IMR-90 (cell line): Measurements from ENCODE around the gene HPGDS. TPM values are rescaled to one million over a fixed set of nuclear protein-coding genes. Genes with fewer than 3 reads are reported as not detected.

ENCODE experiments used
- ATAC-seq: fragments of 200-7000 bp; cut with Tn5 transposase; 2 replicates; pipeline ENCODE4 v1.9.1; 2020; ENCODE audit warnings: low read depth, mild to moderate bottlenecking, moderate library complexity
- BruUV-seq: library from RNA; stranded (reverse); fragments of 400-500 nt; replicated peaks from 2 replicates; lab custom pipeline; 2021; lab: Mats Ljungman, UMichigan
- CTCF ChIA-PET: fragments of 300-600 bp; formaldehyde crosslinking; extraction: SDS; loops from one replicate; lab custom pipeline; 2021; ENCODE audit warnings: antibody characterized with exemption; lab: Yijun Ruan, JAX
- POLR2A ChIA-PET: fragments of 300-600 bp; sonication (Branson Sonifier 250); formaldehyde crosslinking; loops from one replicate; lab custom pipeline; 2022; ENCODE audit warnings: antibody characterized with exemption; ENCODE audit not compliant: unreplicated experiment; lab: Charles Lee
- DNase-seq: peaks from one replicate; pipeline ENCODE4 v3.0.0; 2013
- H2AFZ ChIP-seq: replicated peaks from 2 replicates; pipeline ENCODE3; 2013; ENCODE audit warnings: low read length, mild to moderate bottlenecking; ENCODE audit not compliant: poor library complexity
- H2AK5ac ChIP-seq: 2 replicates; pipeline ENCODE4 v1.6.1; 2013; ENCODE audit warnings: low read depth, low read length, inconsistent platforms
- H2AK9ac ChIP-seq: replicated peaks from 2 replicates; pipeline ENCODE3; 2013; ENCODE audit warnings: mild to moderate bottlenecking, low read depth, low read length, moderate library complexity; ENCODE audit not compliant: poor library complexity
- H2BK120ac ChIP-seq: 2 replicates; pipeline ENCODE4 v1.6.1; 2013; ENCODE audit warnings: low read depth, low read length, inconsistent platforms
- H2BK15ac ChIP-seq: 3 replicates; pipeline ENCODE4 v1.6.1; 2013; ENCODE audit warnings: low read depth, low read length, inconsistent platforms
- H2BK20ac ChIP-seq: 2 replicates; pipeline ENCODE4 v1.6.1; 2013; ENCODE audit warnings: low read depth, mild to moderate bottlenecking, inconsistent platforms, low read length, moderate library complexity
- H2BK5ac ChIP-seq: 2 replicates; pipeline ENCODE4 v1.6.1; 2013; ENCODE audit warnings: mild to moderate bottlenecking, low read depth, low read length, inconsistent platforms; ENCODE audit not compliant: poor library complexity, severe bottlenecking
- H3K14ac ChIP-seq: replicated peaks from 2 replicates; pipeline ENCODE4 v1.6.1; 2013; ENCODE audit warnings: low read depth, low read length, inconsistent platforms
- H3K18ac ChIP-seq: 2 replicates; pipeline ENCODE4 v1.6.1; 2013; ENCODE audit warnings: low read depth, low read length, control low read depth
- H3K23ac ChIP-seq: 2 replicates; pipeline ENCODE4 v1.6.1; 2013; ENCODE audit warnings: low read depth, low read length, inconsistent platforms
- H3K27ac ChIP-seq: 2 replicates; pipeline ENCODE4 v1.5.1; 2013; ENCODE audit warnings: mild to moderate bottlenecking, control low read depth, low read length; ENCODE audit not compliant: insufficient read depth
- H3K27me3 ChIP-seq: 2 replicates; pipeline ENCODE4 v1.6.1; 2013; ENCODE audit warnings: low read length; ENCODE audit not compliant: control insufficient read depth, insufficient read depth
- H3K36me3 ChIP-seq: 2 replicates; pipeline ENCODE4 v1.6.1; 2013; ENCODE audit warnings: low read length, mixed read lengths; ENCODE audit not compliant: control insufficient read depth, insufficient read depth
- H3K4ac ChIP-seq: 2 replicates; pipeline ENCODE4 v1.6.1; 2013; ENCODE audit warnings: low read depth, low read length, inconsistent platforms
- H3K4me1 ChIP-seq: 2 replicates; pipeline ENCODE4 v1.6.1; 2013; ENCODE audit warnings: low read length, mixed read lengths; ENCODE audit not compliant: control insufficient read depth, insufficient read depth
- H3K4me2 ChIP-seq: 2 replicates; pipeline ENCODE4 v1.6.1; 2013; ENCODE audit warnings: low read depth, mild to moderate bottlenecking, control low read depth, low read length, moderate library complexity
- H3K4me3 ChIP-seq: 2 replicates; pipeline ENCODE4 v1.5.1; 2013; ENCODE audit warnings: low read depth, mild to moderate bottlenecking, control low read depth, low read length, moderate library complexity; ENCODE audit not compliant: insufficient read depth
- H3K56ac ChIP-seq: 2 replicates; pipeline ENCODE4 v1.6.1; 2013; ENCODE audit warnings: low read length, inconsistent platforms; ENCODE audit not compliant: insufficient read depth; ENCODE audit errors: extremely low read depth
- H3K79me1 ChIP-seq, 2 experiments: 2 replicates each; pipeline ENCODE4 v1.6.1; 2013; ENCODE audit warnings: low read length in 2 of 2, inconsistent platforms in 1 of 2, low read depth in 1 of 2
- H3K9ac ChIP-seq: 2 replicates; pipeline ENCODE4 v1.6.1; 2013; ENCODE audit warnings: low read depth, low read length, control low read depth
- H3K9me1 ChIP-seq: 2 replicates; pipeline ENCODE4 v1.6.1; 2013; ENCODE audit warnings: low read length, inconsistent platforms; ENCODE audit not compliant: insufficient read depth
- H3K9me3 ChIP-seq: 2 replicates; pipeline ENCODE4 v1.6.1; 2013; ENCODE audit warnings: low read length; ENCODE audit not compliant: control insufficient read depth, insufficient read depth
- H4K20me1 ChIP-seq: 2 replicates; pipeline ENCODE4 v1.6.1; 2013; ENCODE audit warnings: low read length, inconsistent platforms; ENCODE audit not compliant: insufficient read depth
- H4K5ac ChIP-seq: 2 replicates; pipeline ENCODE4 v1.6.1; 2013; ENCODE audit warnings: mild to moderate bottlenecking, low read depth, low read length, control low read depth
- H4K8ac ChIP-seq, 2 experiments: 2 replicates each; pipeline ENCODE4 v1.6.1; 2013; ENCODE audit warnings: low read depth in 2 of 2, low read length in 2 of 2, control low read depth in 1 of 2, inconsistent platforms in 1 of 2
- H4K91ac ChIP-seq: 2 replicates; pipeline ENCODE4 v1.6.1; 2013; ENCODE audit warnings: low read depth, low read length, inconsistent platforms; ENCODE audit not compliant: insufficient read depth
- BHLHE40 ChIP-seq: fragments of 150-350 bp; IDR thresholded peaks from 2 replicates; pipeline ENCODE4 v1.6.1; 2016; ENCODE audit warnings: mild to moderate bottlenecking, low read depth, low read length
- CEBPB ChIP-seq: IDR thresholded peaks from 2 replicates; pipeline ENCODE4 v1.6.1; 2012; ENCODE audit warnings: low read depth, low read length, improper control_type of control experiment
- CHD1 ChIP-seq: IDR thresholded peaks from 2 replicates; pipeline ENCODE4 v1.6.1; 2012; ENCODE audit warnings: low read depth, low read length, improper control_type of control experiment
- FOS ChIP-seq: fragments of 150-350 bp; IDR thresholded peaks from 2 replicates; pipeline ENCODE4 v1.6.1; 2016; ENCODE audit warnings: low read depth, low read length
- MAFK ChIP-seq: IDR thresholded peaks from 2 replicates; pipeline ENCODE4 v1.6.1; 2012; ENCODE audit warnings: low read depth, low read length, improper control_type of control experiment
- MAZ ChIP-seq: IDR thresholded peaks from 2 replicates; pipeline ENCODE4 v1.6.1; 2012; ENCODE audit warnings: low read depth, mild to moderate bottlenecking, low read length, improper control_type of control experiment, moderate library complexity, borderline replicate concordance
- MXI1 ChIP-seq: IDR thresholded peaks from 2 replicates; pipeline ENCODE4 v1.6.1; 2012; ENCODE audit warnings: low read depth, mild to moderate bottlenecking, low read length, moderate library complexity, borderline replicate concordance
- NFE2L2 ChIP-seq: fragments of 150-350 bp; IDR thresholded peaks from 2 replicates; pipeline ENCODE4 v1.6.1; 2016; ENCODE audit warnings: low read depth, mild to moderate bottlenecking, low read length
- POLR2A ChIP-seq: IDR thresholded peaks from 2 replicates; pipeline ENCODE4 v1.6.1; 2012; ENCODE audit warnings: mild to moderate bottlenecking, low read depth, low read length
- RAD21 ChIP-seq: IDR thresholded peaks from 2 replicates; pipeline ENCODE4 v1.6.1; 2012; ENCODE audit warnings: low read length, improper control_type of control experiment
- RCOR1 ChIP-seq: IDR thresholded peaks from 2 replicates; pipeline ENCODE4 v1.6.1; 2012; ENCODE audit warnings: mild to moderate bottlenecking, low read length, improper control_type of control experiment; ENCODE audit not compliant: insufficient replicate concordance
- RFX5 ChIP-seq: IDR thresholded peaks from 2 replicates; pipeline ENCODE4 v1.8.0; 2012; ENCODE audit warnings: low read depth, mild to moderate bottlenecking, low read length, moderate library complexity
- SMC3 ChIP-seq: fragments of 150-350 bp; IDR thresholded peaks from 2 replicates; pipeline ENCODE4 v1.6.1; 2016; ENCODE audit warnings: low read depth, mild to moderate bottlenecking, antibody characterized with exemption, low read length, moderate library complexity
- WGBS, 2 experiments: methylation state at CpG; one replicate each; pipeline versions ENCODE4 v1.1.5 to v1.1.7; 2013; ENCODE audit warnings: missing lambda C conversion rate in 2 of 2; ENCODE audit not compliant: insufficient read length in 1 of 2; ENCODE audit errors: extremely low coverage in 2 of 2; 5-methylcytosine and 5-hydroxymethylcytosine counted together
- dilution Hi-C: fragments of 300-500 bp; cut with HindIII; formaldehyde crosslinking; loops from one replicate; pipeline ENCODE4 v1.14.3; 2018; ENCODE audit warnings: low sequenced_read_pairs; ENCODE audit not compliant: unreplicated experiment
- in situ Hi-C: fragments of 300-500 bp; cut with MboI; formaldehyde crosslinking; loops from 3 replicates; pipeline ENCODE4 v1.14.3; 2019; ENCODE audit warnings: low sequenced_read_pairs, inconsistent platforms, mixed read lengths
- intact Hi-C: fragments of 100-400 bp; cut with micrococcal nuclease; formaldehyde crosslinking; loops from 2 replicates; pipeline ENCODE4 v1.10.0; 2022
- polyA plus RNA-seq, 3 experiments: library from polyadenylated mRNA; depleted of rRNA; stranded (reverse); fragments of >200 nt; gene quantifications; 2 replicates each; pipeline ENCODE4 v1.2.3, GENCODE V29; 2012; ENCODE audit warnings: low replicate concordance in 1 of 3
- total RNA-seq: library from RNA; depleted of rRNA; stranded (reverse); fragments of >200 nt; gene quantifications from 2 replicates; pipeline ENCODE4 v1.2.3, GENCODE V29; 2012
- TF ChIP-seq, protein P1 (sequence below): fragments of 150-350 bp; IDR thresholded peaks from 2 replicates; pipeline ENCODE4 v1.6.1; 2017; ENCODE audit warnings: mild to moderate bottlenecking, antibody characterized with exemption, low read length, low read depth
- TF ChIP-seq, protein P2 (sequence below): conservative IDR thresholded peaks from 2 replicates; pipeline ENCODE4 v1.5.1; 2012; ENCODE audit warnings: mild to moderate bottlenecking, low read depth, low read length, improper control_type of control experiment
- TF ChIP-seq, protein P3 (sequence below): fragments of 150-350 bp; IDR thresholded peaks from 2 replicates; pipeline ENCODE4 v1.6.1; 2016; ENCODE audit warnings: low read depth, mild to moderate bottlenecking, low read length, moderate library complexity, borderline replicate concordance

Gene HPGDS
- total and polyA plus RNA-seq, 2 of the 4 experiments (the other 2 are of a cell fraction) = not detected

DNA sequence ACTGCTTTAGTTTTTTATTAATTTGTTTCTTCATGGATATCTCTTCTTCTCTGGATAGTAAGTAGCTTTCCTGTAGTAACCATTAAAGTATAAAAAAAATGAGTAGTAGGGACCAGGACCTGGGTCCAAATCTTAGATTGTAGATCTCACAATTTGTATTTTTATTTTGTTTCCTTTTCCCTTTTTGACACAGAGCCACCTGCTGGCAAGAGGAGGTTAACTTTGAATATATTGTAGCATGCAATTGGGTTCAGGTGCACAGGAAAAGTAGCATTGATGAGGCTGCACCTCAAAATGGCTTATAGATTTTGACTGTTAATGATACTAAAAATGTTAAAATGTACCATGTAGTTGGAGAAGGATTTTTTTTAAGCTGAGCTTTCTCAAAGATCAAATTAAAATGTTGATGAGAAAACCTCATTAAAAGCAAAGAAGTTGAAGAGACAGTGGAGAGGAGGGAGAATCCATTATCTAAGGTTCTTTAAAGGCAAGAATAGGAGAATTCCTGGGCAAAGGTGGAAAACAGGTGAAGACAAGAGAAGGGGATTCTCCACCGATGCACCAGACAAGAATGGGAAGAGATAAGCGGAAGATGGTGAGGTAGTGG is 48.3 kb upstream of the HPGDS start:
- no peak overlapping the region for H4K5ac ChIP-seq
- no peak overlapping the region for H3K18ac ChIP-seq
- H3K79me1 ChIP-seq = no peaks in the 10 kb centered on the region
- H2BK20ac ChIP-seq = no peak overlapping the region
- no peak overlapping the region for H3K4ac ChIP-seq
- H2AFZ ChIP-seq = no peak overlapping the region
- no peak overlapping the region for H3K27ac ChIP-seq
- H2BK5ac ChIP-seq = no peak overlapping the region
- H3K4me1 ChIP-seq = no peaks in the 10 kb centered on the region
- no peaks in the 10 kb centered on the region for H3K9me1 ChIP-seq
- H3K23ac ChIP-seq = no peak overlapping the region
- H2BK120ac ChIP-seq = no peak overlapping the region
- no peak for TF ChIP-seq FOS
- TF ChIP-seq, protein P1, sequence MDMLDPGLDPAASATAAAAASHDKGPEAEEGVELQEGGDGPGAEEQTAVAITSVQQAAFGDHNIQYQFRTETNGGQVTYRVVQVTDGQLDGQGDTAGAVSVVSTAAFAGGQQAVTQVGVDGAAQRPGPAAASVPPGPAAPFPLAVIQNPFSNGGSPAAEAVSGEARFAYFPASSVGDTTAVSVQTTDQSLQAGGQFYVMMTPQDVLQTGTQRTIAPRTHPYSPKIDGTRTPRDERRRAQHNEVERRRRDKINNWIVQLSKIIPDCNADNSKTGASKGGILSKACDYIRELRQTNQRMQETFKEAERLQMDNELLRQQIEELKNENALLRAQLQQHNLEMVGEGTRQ = no peak
- TF ChIP-seq NFE2L2 = no peak
- TF ChIP-seq, protein P2, sequence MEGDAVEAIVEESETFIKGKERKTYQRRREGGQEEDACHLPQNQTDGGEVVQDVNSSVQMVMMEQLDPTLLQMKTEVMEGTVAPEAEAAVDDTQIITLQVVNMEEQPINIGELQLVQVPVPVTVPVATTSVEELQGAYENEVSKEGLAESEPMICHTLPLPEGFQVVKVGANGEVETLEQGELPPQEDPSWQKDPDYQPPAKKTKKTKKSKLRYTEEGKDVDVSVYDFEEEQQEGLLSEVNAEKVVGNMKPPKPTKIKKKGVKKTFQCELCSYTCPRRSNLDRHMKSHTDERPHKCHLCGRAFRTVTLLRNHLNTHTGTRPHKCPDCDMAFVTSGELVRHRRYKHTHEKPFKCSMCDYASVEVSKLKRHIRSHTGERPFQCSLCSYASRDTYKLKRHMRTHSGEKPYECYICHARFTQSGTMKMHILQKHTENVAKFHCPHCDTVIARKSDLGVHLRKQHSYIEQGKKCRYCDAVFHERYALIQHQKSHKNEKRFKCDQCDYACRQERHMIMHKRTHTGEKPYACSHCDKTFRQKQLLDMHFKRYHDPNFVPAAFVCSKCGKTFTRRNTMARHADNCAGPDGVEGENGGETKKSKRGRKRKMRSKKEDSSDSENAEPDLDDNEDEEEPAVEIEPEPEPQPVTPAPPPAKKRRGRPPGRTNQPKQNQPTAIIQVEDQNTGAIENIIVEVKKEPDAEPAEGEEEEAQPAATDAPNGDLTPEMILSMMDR = peak; percentile 58
- TF ChIP-seq MAZ = no peak
- TF ChIP-seq RFX5 = no peak
- TF ChIP-seq MAFK = no peak
- no peak for TF ChIP-seq RCOR1
- no peak for TF ChIP-seq BHLHE40
- TF ChIP-seq SMC3 = peak; percentile 60
- TF ChIP-seq, protein P3, sequence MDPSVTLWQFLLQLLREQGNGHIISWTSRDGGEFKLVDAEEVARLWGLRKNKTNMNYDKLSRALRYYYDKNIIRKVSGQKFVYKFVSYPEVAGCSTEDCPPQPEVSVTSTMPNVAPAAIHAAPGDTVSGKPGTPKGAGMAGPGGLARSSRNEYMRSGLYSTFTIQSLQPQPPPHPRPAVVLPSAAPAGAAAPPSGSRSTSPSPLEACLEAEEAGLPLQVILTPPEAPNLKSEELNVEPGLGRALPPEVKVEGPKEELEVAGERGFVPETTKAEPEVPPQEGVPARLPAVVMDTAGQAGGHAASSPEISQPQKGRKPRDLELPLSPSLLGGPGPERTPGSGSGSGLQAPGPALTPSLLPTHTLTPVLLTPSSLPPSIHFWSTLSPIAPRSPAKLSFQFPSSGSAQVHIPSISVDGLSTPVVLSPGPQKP = no peak
- no peak for TF ChIP-seq CEBPB
- TF ChIP-seq MXI1 = no peak
- no peak for TF ChIP-seq CHD1
- peak; percentile 46 for TF ChIP-seq RAD21
- no peak for TF ChIP-seq POLR2A
- no peak for ATAC-seq
- WGBS, 2 experiments = 90 to 100% methylated on average over 1 to 2 of the region's 2 CpGs
- peak; percentile 4 for DNase-seq
- H3K9me3 ChIP-seq = no peaks in the 10 kb centered on the region
- no peaks in the 10 kb centered on the region for H3K36me3 ChIP-seq
- no peak overlapping the region for H4K91ac ChIP-seq
- no peak overlapping the region for H4K8ac ChIP-seq
- dilution Hi-C loops = no loop called here
- no peak overlapping the region for H2AK9ac ChIP-seq
- no peak overlapping the region for H3K9ac ChIP-seq
- no peak overlapping the region for H2AK5ac ChIP-seq
- H3K4me3 ChIP-seq = no peak overlapping the region
- H4K20me1 ChIP-seq = no peaks in the 10 kb centered on the region
- ChIA-PET CTCF (interaction anchor here (0.5 kb wide), 1 partner anchor 69 kb away, joined by 3 read pairs; no protein-coding TSS in a partner anchor), POLR2A (no interaction called here)
- no peak overlapping the region for H3K4me2 ChIP-seq
- H3K27me3 ChIP-seq = peaks cover 9% of the 10 kb centered on the region
- H3K56ac ChIP-seq = no peak overlapping the region
- intact Hi-C loops = loop anchor here (1.0 kb wide), 1 partner anchor 600 kb away; no protein-coding TSS in a partner anchor
- H2BK15ac ChIP-seq = no peak overlapping the region
- no TSS peak for BruUV-seq
- no peak overlapping the region for H3K14ac ChIP-seq
- in situ Hi-C loops = loop anchor here (5.0 to 10.0 kb wide), 2 partner anchors 89 to 596 kb away; no protein-coding TSS in a partner anchor
